H1 (cell line): ENCODE measurements around the gene MMS19. TPM values are rescaled to one million over a fixed set of nuclear protein-coding genes. Genes with fewer than 3 reads are reported as not detected.

Source experiments
- CTCF ChIA-PET: fragments of 300-600 bp; sonication (Branson Sonifier 250); formaldehyde crosslinking; loops from one replicate; lab custom pipeline; 2021; ENCODE audit not compliant: partially characterized antibody; lab: Charles Lee
- POLR2A ChIA-PET: fragments of 300-600 bp; sonication (Branson Sonifier 250); formaldehyde crosslinking; loops from one replicate; lab custom pipeline; 2021; ENCODE audit warnings: inconsistent platforms; ENCODE audit not compliant: partially characterized antibody; lab: Charles Lee
- DNase-seq, 2 experiments: peaks; one replicate each; pipeline versions ENCODE4 v3.0.0 to v3.0.0-alpha.2; 2010 to 2022; ENCODE audit warnings: low spot score in 2 of 2, low read depth in 1 of 2, mixed read lengths in 1 of 2
- FAIRE-seq: peaks from 2 replicates; lab custom pipeline; 2011; peaks lifted over from hg19 to GRCh38; lab: Jason Lieb, UNC
- H2AFZ ChIP-seq: 2 replicates; pipeline ENCODE4 v1.8.1; 2012; ENCODE audit warnings: low read length, inconsistent platforms
- H2AK5ac ChIP-seq: 2 replicates; pipeline ENCODE4 v1.6.1; 2013; ENCODE audit warnings: low read depth, low read length
- H2BK120ac ChIP-seq: replicated peaks from 2 replicates; pipeline ENCODE3; 2013; ENCODE audit warnings: low read depth, low read length, inconsistent platforms
- H2BK12ac ChIP-seq: 2 replicates; pipeline ENCODE4 v1.6.1; 2013; ENCODE audit warnings: low read depth, low read length
- H2BK15ac ChIP-seq: 2 replicates; pipeline ENCODE4 v1.6.1; 2013; ENCODE audit warnings: low read length
- H2BK20ac ChIP-seq: 2 replicates; pipeline ENCODE4 v1.6.1; 2013; ENCODE audit warnings: low read length
- H2BK5ac ChIP-seq: 2 replicates; pipeline ENCODE4 v1.6.1; 2013; ENCODE audit warnings: low read depth, low read length
- H3K14ac ChIP-seq: 2 replicates; pipeline ENCODE4 v1.6.1; 2013; ENCODE audit warnings: inconsistent platforms; ENCODE audit not compliant: insufficient read length
- H3K18ac ChIP-seq: 2 replicates; pipeline ENCODE4 v1.6.1; 2013; ENCODE audit warnings: low read length; ENCODE audit errors: extremely low read depth
- H3K23ac ChIP-seq: 2 replicates; pipeline ENCODE4 v1.6.1; 2013; ENCODE audit warnings: inconsistent platforms; ENCODE audit not compliant: insufficient read length
- H3K23me2 ChIP-seq: 2 replicates; pipeline ENCODE4 v1.6.1; 2013; ENCODE audit warnings: low read depth, low read length
- H3K27ac ChIP-seq: 2 replicates; pipeline ENCODE4 v1.6.1; 2011; ENCODE audit warnings: low read depth, low read length, inconsistent platforms
- H3K27me3 ChIP-seq, 4 experiments: replicated peaks in 1 of 4; 1 replicate in 1 of 4; 2 replicates in 3 of 4; pipeline versions ENCODE4 v1.6.1 to v1.8.1; 2011 to 2013; ENCODE audit warnings: low read length in 3 of 4, mild to moderate bottlenecking in 3 of 4, inconsistent platforms in 2 of 4, mixed read lengths in 2 of 4, moderate library complexity in 1 of 4; ENCODE audit not compliant: control insufficient read depth in 3 of 4, insufficient read depth in 3 of 4; ENCODE audit errors: extremely low read depth in 1 of 4
- H3K36me3 ChIP-seq, 4 experiments: 2 replicates each; pipeline versions ENCODE4 v1.6.1 to v1.8.1; 2011 to 2013; ENCODE audit warnings: mild to moderate bottlenecking in 4 of 4, low read length in 3 of 4, moderate library complexity in 2 of 4, control low read depth in 1 of 4, inconsistent platforms in 1 of 4; ENCODE audit not compliant: insufficient read depth in 4 of 4, control insufficient read depth in 2 of 4
- H3K4ac ChIP-seq: replicated peaks from 2 replicates; pipeline ENCODE3; 2013; ENCODE audit warnings: low read length, low read depth, mixed read lengths, inconsistent platforms; ENCODE audit not compliant: insufficient read length
- H3K4me1 ChIP-seq, 4 experiments: replicated peaks in 1 of 4; 1 replicate in 1 of 4; 2 replicates in 3 of 4; pipeline versions ENCODE4 v1.6.1 to v1.8.1; 2011 to 2013; ENCODE audit warnings: low read length in 3 of 4, inconsistent platforms in 2 of 4, mixed read lengths in 1 of 4; ENCODE audit not compliant: insufficient read depth in 4 of 4, control insufficient read depth in 3 of 4
- H3K4me2 ChIP-seq, 2 experiments: 2 replicates each; pipeline versions ENCODE4 v1.6.1 to v1.8.1; 2011 to 2013; ENCODE audit warnings: low read depth in 2 of 2, low read length in 2 of 2, control low read depth in 1 of 2, inconsistent platforms in 1 of 2, mild to moderate bottlenecking in 1 of 2; ENCODE audit not compliant: insufficient read depth in 1 of 2
- H3K4me3 ChIP-seq, 4 experiments: fragments of 200-600, 300-600 bp in 1 of 4; sonication (generic), shearing (Covaris generic), sonication (Bioruptor Twin) in 1 of 4; 2 replicates each; pipeline versions ENCODE4 v1.5.1 to v1.8.1; 2011 to 2016; ENCODE audit warnings: low read length in 4 of 4, low read depth in 3 of 4, control low read depth in 2 of 4, inconsistent platforms in 2 of 4, mild to moderate bottlenecking in 2 of 4, mixed read lengths in 1 of 4, moderate library complexity in 1 of 4; ENCODE audit not compliant: insufficient read depth in 2 of 4; ENCODE audit errors: extremely low read depth in 1 of 4
- H3K56ac ChIP-seq: replicated peaks from 2 replicates; pipeline ENCODE3; 2013; ENCODE audit warnings: low read depth, mild to moderate bottlenecking, mixed read lengths, low read length, inconsistent platforms; ENCODE audit not compliant: insufficient read length
- H3K79me1 ChIP-seq: 2 replicates; pipeline ENCODE4 v1.6.1; 2013; ENCODE audit warnings: low read depth, low read length, control low read depth
- H3K79me2 ChIP-seq, 2 experiments: 2 replicates each; pipeline versions ENCODE4 v1.6.1 to v1.8.1; 2012 to 2013; ENCODE audit warnings: low read length in 2 of 2, mild to moderate bottlenecking in 2 of 2, inconsistent platforms in 1 of 2; ENCODE audit not compliant: insufficient read depth in 2 of 2, control insufficient read depth in 1 of 2
- H3K9ac ChIP-seq, 4 experiments: replicated peaks in 1 of 4; 1 replicate in 1 of 4; 2 replicates in 3 of 4; pipeline versions ENCODE4 v1.6.1 to v1.8.1; 2011 to 2013; ENCODE audit warnings: low read depth in 3 of 4, low read length in 3 of 4, control low read depth in 2 of 4, mild to moderate bottlenecking in 2 of 4, moderate library complexity in 2 of 4, inconsistent platforms in 1 of 4; ENCODE audit errors: extremely low read depth in 1 of 4
- H3K9me3 ChIP-seq, 2 experiments: 2 replicates each; pipeline versions ENCODE4 v1.6.1 to v1.8.1; 2012 to 2013; ENCODE audit warnings: mild to moderate bottlenecking in 2 of 2, moderate library complexity in 2 of 2, control low read depth in 1 of 2, inconsistent platforms in 1 of 2, low read depth in 1 of 2, low read length in 1 of 2, mixed read lengths in 1 of 2; ENCODE audit not compliant: insufficient read depth in 2 of 2
- H4K20me1 ChIP-seq, 2 experiments: replicated peaks in 1 of 2; 2 replicates each; pipeline versions ENCODE3 to v1.8.1; 2011 to 2013; ENCODE audit warnings: inconsistent platforms in 2 of 2, low read length in 2 of 2, mild to moderate bottlenecking in 1 of 2; ENCODE audit not compliant: insufficient read depth in 2 of 2, control insufficient read depth in 1 of 2
- H4K5ac ChIP-seq: 2 replicates; pipeline ENCODE4 v1.6.1; 2013; ENCODE audit warnings: low read length, low read depth, mixed read lengths, inconsistent platforms; ENCODE audit not compliant: insufficient read length
- H4K8ac ChIP-seq: 2 replicates; pipeline ENCODE4 v1.8.0; 2013; ENCODE audit warnings: mild to moderate bottlenecking, moderate library complexity, low read length, inconsistent platforms; ENCODE audit not compliant: insufficient read depth; ENCODE audit errors: extremely low read depth
- H4K91ac ChIP-seq: replicated peaks from 2 replicates; pipeline ENCODE3; 2013; ENCODE audit warnings: low read length, mixed read lengths, inconsistent platforms; ENCODE audit not compliant: insufficient read length
- ATF3 ChIP-seq: IDR thresholded peaks from 2 replicates; pipeline ENCODE4 v1.6.1; 2011; ENCODE audit warnings: low read depth, mild to moderate bottlenecking, low read length; ENCODE audit not compliant: insufficient read depth
- POLR2AphosphoS5 ChIP-seq: IDR thresholded peaks from 2 replicates; pipeline ENCODE4 v1.6.1; 2011; ENCODE audit warnings: low read depth, low read length
- WGBS, 2 experiments: shearing (Covaris generic) in 1 of 2; methylation state at CpG; one replicate each; pipeline versions ENCODE4 v1.1.6 to v1.1.7; 2013 to 2015; ENCODE audit warnings: low lambda C conversion rate in 2 of 2, mixed read lengths in 2 of 2, inconsistent platforms in 1 of 2, low coverage in 1 of 2, missing lambda C conversion rate in 1 of 2; ENCODE audit not compliant: insufficient replicate concordance in 2 of 2, insufficient coverage in 1 of 2, insufficient read length in 1 of 2; ENCODE audit errors: extremely low coverage in 1 of 2, missing lambda C conversion rate in 1 of 2; 5-methylcytosine and 5-hydroxymethylcytosine counted together
- polyA plus RNA-seq, 7 experiments: library from polyadenylated mRNA; depleted of rRNA in 3 of 7; stranded (reverse) in 5 of 7; unstranded in 2 of 7; fragments of >200 nt in 5 of 7; fragments of 200-250 nt in 2 of 7; gene quantifications; 1 replicate in 5 of 7; 2 replicates in 1 of 7; 4 replicates in 1 of 7; pipeline versions ENCODE4 v1.2.1 to v1.2.3, GENCODE V29; 2011 to 2013; ENCODE audit warnings: missing spikeins in 2 of 7, mixed read lengths in 2 of 7
- total RNA-seq: library from RNA; stranded (reverse); fragmentation: NEBNext Ultra II Directional; extraction: Animal tissue kit (Norgen Biotek cat#: 25700); gene quantifications from 2 replicates; pipeline ENCODE4 v1.2.1, GENCODE V29; 2021

Gene MMS19
- total and polyA plus RNA-seq, 2 of the 8 experiments (the other 6 are each of a cell fraction or from before 2014, with no cell fraction given), result 130 to 221 TPM

GRCh38 chr10:97408496-97408992 is 89.7 kb downstream of the MMS19 start:
- POLR2A ChIA-PET, result interaction anchor here (0.6 to 3.2 kb wide), 3 partner anchors 9 to 25 kb away, joined by 3 to 13 read pairs (median 3); no protein-coding TSS in a partner anchor
- Histone ChIP-seq H2BK12ac (no peak overlapping the region), H2AFZ (no peak overlapping the region; the same call in 1 of the 2 replicates), H4K5ac (no peak overlapping the region), H3K23ac (no peak overlapping the region), H3K4me1 (no peaks in the 10 kb centered on the region), H3K9me3 (no peaks in the 10 kb centered on the region), H3K36me3 (no peaks in the 10 kb centered on the region), H3K14ac (no peak overlapping the region), H2BK5ac (no peak overlapping the region), H2BK15ac (0 out of 2 replicates have a peak overlapping the region, but pooled peaks have one; percentile 10), H3K27me3 (no peaks in the 10 kb centered on the region), H3K27ac (no peak overlapping the region), H4K20me1 (no peaks in the 10 kb centered on the region), H3K18ac (no peak overlapping the region), H2BK120ac (no peak overlapping the region), H3K4me3 (no peak overlapping the region), H3K4me2 (no peak overlapping the region), H2AK5ac (no peak overlapping the region), H4K8ac (no peak overlapping the region), H2BK20ac (no peak overlapping the region), H4K91ac (no peak overlapping the region), H3K23me2 (peaks cover 2% of the 10 kb centered on the region; the same call in 1 of the 2 replicates), H3K4ac (no peak overlapping the region), H3K79me1 (no peaks in the 10 kb centered on the region; the same call in 1 of the 2 replicates), H3K56ac (no peak overlapping the region), H3K9ac (peak overlapping the region in 1 of 4 experiments; percentile 33; a peak in 2 of 7 replicates), H3K79me2 (no peaks in the 10 kb centered on the region)
- CTCF ChIA-PET, result interaction anchor here (0.6 to 9.8 kb wide), 17 partner anchors 13 to 1410 kb away, joined by 3 to 128 read pairs (median 4); partner anchors contain the start of genes EXOSC1, PGAM1 and ZDHHC16
- FAIRE-seq, result no peak
- no peak for DNase-seq
- WGBS, 2 experiments, result 90% methylated on average over 10 of the region's 10 CpGs; no CpG with 5 or more reads in 1 of the 2 experiments
- TF ChIP-seq ATF3 (no peak), POLR2AphosphoS5 (no peak)
